PFSK-1 (cell line): Measurements from ENCODE around the gene RER1.

Source experiments
- POLR2AphosphoS5 ChIP-seq: IDR thresholded peaks from 2 replicates; pipeline ENCODE4 v1.6.1; 2012; ENCODE audit warnings: low read depth, mild to moderate bottlenecking, control low read depth, low read length, moderate library complexity
- REST ChIP-seq, 2 experiments: IDR thresholded peaks; 2 replicates each; pipeline versions ENCODE4 v1.6.1 to v1.8.0; 2011 to 2012; ENCODE audit warnings: low read depth in 2 of 2, low read length in 2 of 2, control low read depth in 1 of 2, inconsistent platforms in 1 of 2, mild to moderate bottlenecking in 1 of 2, moderate library complexity in 1 of 2; ENCODE audit not compliant: insufficient read depth in 1 of 2
- SIN3A ChIP-seq: IDR thresholded peaks from 2 replicates; pipeline ENCODE4 v1.6.1; 2012; ENCODE audit warnings: mild to moderate bottlenecking, low read length, moderate library complexity, borderline replicate concordance; ENCODE audit not compliant: insufficient read depth
- TAF1 ChIP-seq: IDR thresholded peaks from 2 replicates; pipeline ENCODE4 v1.6.1; 2012; ENCODE audit warnings: low read length, control low read depth, borderline replicate concordance; ENCODE audit not compliant: insufficient read depth

- TF ChIP-seq POLR2AphosphoS5 (no peak), REST (IDR thresholded peaks at IDR 0.05; ENCODE audit: insufficient read depth in 1 of 2, low read depth in 2 of 2, low read length in 2 of 2) (no peak), SIN3A (no peak), TAF1 (no peak)
Measured at GRCh38 chr1:2394220-2394619, 2.6 kb downstream of the RER1 start.
